Astrocyte (in vitro differentiated cells and primary cell): ENCODE results near the gene ZNF438. TPM values are rescaled to one million over a fixed set of nuclear protein-coding genes. Genes with fewer than 3 reads are reported as not detected.
A peak's percentile ranks its signal among the peaks of the same experiment; 100 is the strongest.

Experiments used
- DNase-seq: peaks from one replicate; pipeline ENCODE4 v3.0.0-alpha.2; 2010; ENCODE audit warnings: low read depth
- FAIRE-seq: peaks from 2 replicates; lab custom pipeline; 2011; peaks lifted over from hg19 to GRCh38; lab: Jason Lieb, UNC
- H2AFZ ChIP-seq: 2 replicates; pipeline ENCODE4 v1.6.0; 2012; ENCODE audit warnings: low read depth, low read length, inconsistent platforms
- H3K27ac ChIP-seq: 2 replicates; pipeline ENCODE4 v1.5.1; 2011; ENCODE audit warnings: low read depth, low read length, inconsistent platforms
- H3K27me3 ChIP-seq: 2 replicates; pipeline ENCODE4 v1.6.0; 2011; ENCODE audit warnings: low read length, inconsistent platforms; ENCODE audit not compliant: insufficient read depth
- H3K36me3 ChIP-seq: 2 replicates; pipeline ENCODE4 v1.5.1; 2011; ENCODE audit warnings: low read length, inconsistent platforms; ENCODE audit not compliant: insufficient read depth
- H3K4me1 ChIP-seq: 2 replicates; pipeline ENCODE4 v1.5.1; 2011; ENCODE audit warnings: low read length, inconsistent platforms; ENCODE audit not compliant: insufficient read depth
- H3K4me2 ChIP-seq: 2 replicates; pipeline ENCODE4 v1.6.0; 2012; ENCODE audit warnings: low read length, inconsistent platforms
- H3K4me3 ChIP-seq: 2 replicates; pipeline ENCODE4 v1.5.1; 2011; ENCODE audit warnings: low read depth, mild to moderate bottlenecking, low read length, inconsistent platforms; ENCODE audit not compliant: insufficient read depth
- H3K79me2 ChIP-seq: 2 replicates; pipeline ENCODE4 v1.6.0; 2012; ENCODE audit warnings: mild to moderate bottlenecking, low read length, inconsistent platforms; ENCODE audit not compliant: insufficient read depth
- H3K9ac ChIP-seq: 2 replicates; pipeline ENCODE4 v1.6.0; 2012; ENCODE audit warnings: mild to moderate bottlenecking, low read length, inconsistent platforms
- H3K9me3 ChIP-seq: 2 replicates; pipeline ENCODE4 v1.5.1; 2012; ENCODE audit warnings: low read depth, mild to moderate bottlenecking, low read length, inconsistent platforms; ENCODE audit not compliant: insufficient read depth
- H4K20me1 ChIP-seq: 2 replicates; pipeline ENCODE4 v1.6.0; 2012; ENCODE audit warnings: low read length, inconsistent platforms; ENCODE audit not compliant: insufficient read depth
- H3K27ac Mint-ChIP-seq: one replicate; pipeline ENCODE4 v1.8.0; 2021; ENCODE audit warnings: mild to moderate bottlenecking, mixed read lengths; ENCODE audit not compliant: unreplicated experiment
- H3K27me3 Mint-ChIP-seq: one replicate; pipeline ENCODE4 v1.8.0; 2021; ENCODE audit warnings: low read depth, mixed read lengths; ENCODE audit not compliant: unreplicated experiment
- H3K36me3 Mint-ChIP-seq: one replicate; pipeline ENCODE4 v1.8.0; 2021; ENCODE audit warnings: low read depth, mixed read lengths; ENCODE audit not compliant: unreplicated experiment
- H3K4me1 Mint-ChIP-seq: one replicate; pipeline ENCODE4 v1.8.0; 2021; ENCODE audit warnings: low read depth, mixed read lengths; ENCODE audit not compliant: unreplicated experiment
- H3K4me3 Mint-ChIP-seq: one replicate; pipeline ENCODE4 v1.8.0; 2021; ENCODE audit warnings: mild to moderate bottlenecking, moderate library complexity, mixed read lengths; ENCODE audit not compliant: unreplicated experiment
- H3K9me3 Mint-ChIP-seq: one replicate; pipeline ENCODE4 v1.8.0; 2021; ENCODE audit warnings: mild to moderate bottlenecking, mixed read lengths; ENCODE audit not compliant: unreplicated experiment
- EZH2 ChIP-seq: IDR thresholded peaks from 2 replicates; pipeline ENCODE4 v1.6.1; 2012; ENCODE audit warnings: mild to moderate bottlenecking, low read length, inconsistent platforms; ENCODE audit not compliant: insufficient read depth
- total RNA-seq: library from RNA; stranded (reverse); gene quantifications from 2 replicates; pipeline ENCODE4 v1.2.1, GENCODE V29; 2021
- TF ChIP-seq, protein P1 (sequence below): IDR thresholded peaks from 2 replicates; pipeline ENCODE4 v1.5.1; 2011; ENCODE audit warnings: low read depth, mild to moderate bottlenecking, inconsistent platforms, low read length, moderate library complexity; ENCODE audit not compliant: insufficient read depth

The ZNF438 gene
- total RNA-seq, 1 donor from 2014 or later = 2.2 TPM

DNA sequence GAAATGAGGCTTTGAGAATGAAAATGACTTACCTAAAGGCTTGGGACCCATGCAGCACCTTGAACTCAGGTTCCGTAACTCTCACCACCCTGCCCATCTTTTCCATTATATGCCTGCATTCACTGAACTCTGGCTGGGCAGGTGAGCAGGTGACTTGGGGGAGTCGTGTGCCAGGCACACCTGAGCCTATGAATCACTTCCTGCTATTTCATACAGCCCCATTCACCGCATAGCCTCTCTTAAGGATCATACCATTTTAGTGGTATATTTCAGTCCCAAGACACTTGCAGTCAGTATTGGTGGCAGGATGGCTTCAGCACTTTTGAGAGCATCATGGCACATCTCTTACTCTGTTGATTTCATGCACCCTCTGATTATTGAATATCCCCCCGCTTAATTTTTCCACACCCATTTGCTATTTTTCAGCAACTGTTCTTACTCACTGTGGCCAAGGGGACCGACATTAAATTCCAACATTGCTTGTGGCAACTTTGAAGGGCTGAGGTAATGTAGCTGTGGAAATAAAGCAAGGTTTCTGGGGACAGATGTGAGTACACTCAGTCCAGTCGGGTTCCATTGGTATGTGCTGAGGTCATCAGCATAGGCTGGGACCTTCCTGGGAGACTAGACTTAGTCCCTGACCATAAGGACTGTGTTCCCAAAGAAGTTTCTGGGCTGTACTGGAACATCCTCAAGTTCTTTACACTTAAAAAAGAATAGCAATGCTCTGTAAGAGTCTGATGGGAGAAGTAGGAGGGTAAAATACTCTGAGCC, 39.8 kb upstream of the ZNF438 start:
- peak overlapping the region; percentile 7 for H3K4me2 ChIP-seq
- no peaks in the 10 kb centered on the region for H3K36me3 ChIP-seq
- H2AFZ ChIP-seq = no peak overlapping the region
- H3K27ac ChIP-seq = peak overlapping the region; percentile 64
- DNase-seq (peak; percentile 85), FAIRE-seq (peak; percentile 43)
- no peaks in the 10 kb centered on the region for H3K27me3 ChIP-seq
- no peaks in the 10 kb centered on the region for H3K27me3 Mint-ChIP-seq
- no peaks in the 10 kb centered on the region for H3K79me2 ChIP-seq
- peak overlapping the region; percentile 81 for H3K27ac Mint-ChIP-seq
- no peak overlapping the region for H3K4me3 Mint-ChIP-seq
- H3K9ac ChIP-seq = peak overlapping the region; percentile 27
- H3K4me3 ChIP-seq = no peak overlapping the region
- H3K4me1 Mint-ChIP-seq = peaks cover 61% of the 10 kb centered on the region
- H3K4me1 ChIP-seq = peaks cover 41% of the 10 kb centered on the region
- TF ChIP-seq EZH2 = no peak
- TF ChIP-seq, protein P1, sequence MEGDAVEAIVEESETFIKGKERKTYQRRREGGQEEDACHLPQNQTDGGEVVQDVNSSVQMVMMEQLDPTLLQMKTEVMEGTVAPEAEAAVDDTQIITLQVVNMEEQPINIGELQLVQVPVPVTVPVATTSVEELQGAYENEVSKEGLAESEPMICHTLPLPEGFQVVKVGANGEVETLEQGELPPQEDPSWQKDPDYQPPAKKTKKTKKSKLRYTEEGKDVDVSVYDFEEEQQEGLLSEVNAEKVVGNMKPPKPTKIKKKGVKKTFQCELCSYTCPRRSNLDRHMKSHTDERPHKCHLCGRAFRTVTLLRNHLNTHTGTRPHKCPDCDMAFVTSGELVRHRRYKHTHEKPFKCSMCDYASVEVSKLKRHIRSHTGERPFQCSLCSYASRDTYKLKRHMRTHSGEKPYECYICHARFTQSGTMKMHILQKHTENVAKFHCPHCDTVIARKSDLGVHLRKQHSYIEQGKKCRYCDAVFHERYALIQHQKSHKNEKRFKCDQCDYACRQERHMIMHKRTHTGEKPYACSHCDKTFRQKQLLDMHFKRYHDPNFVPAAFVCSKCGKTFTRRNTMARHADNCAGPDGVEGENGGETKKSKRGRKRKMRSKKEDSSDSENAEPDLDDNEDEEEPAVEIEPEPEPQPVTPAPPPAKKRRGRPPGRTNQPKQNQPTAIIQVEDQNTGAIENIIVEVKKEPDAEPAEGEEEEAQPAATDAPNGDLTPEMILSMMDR = no peak
- no peaks in the 10 kb centered on the region for H4K20me1 ChIP-seq
- peaks cover 3% of the 10 kb centered on the region for H3K9me3 Mint-ChIP-seq
- no peaks in the 10 kb centered on the region for H3K9me3 ChIP-seq
- no peaks in the 10 kb centered on the region for H3K36me3 Mint-ChIP-seq

DNA sequence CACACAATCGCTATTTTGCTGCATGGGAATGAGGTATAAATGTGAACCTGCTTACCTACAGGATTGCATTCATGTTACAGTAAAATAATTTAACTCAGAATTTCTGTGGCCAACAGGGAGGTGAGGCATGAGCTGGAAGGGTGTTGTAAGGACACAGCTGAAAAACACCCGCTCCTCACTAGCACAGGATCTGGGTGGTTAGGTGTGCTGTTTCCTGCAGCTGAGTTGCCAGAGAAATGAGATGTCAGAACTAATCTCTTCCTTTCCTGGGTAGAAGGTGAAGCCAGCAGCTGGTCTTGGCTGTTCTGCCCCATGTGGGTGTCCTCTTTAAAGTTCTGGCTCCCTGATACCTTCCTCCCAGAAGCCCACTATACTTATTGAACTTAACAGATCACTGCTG, 39.0 kb upstream of the ZNF438 start:
- Mint-ChIP-seq H3K9me3 (peaks cover 3% of the 10 kb centered on the region), H3K36me3 (no peaks in the 10 kb centered on the region), H3K4me1 (peaks cover 53% of the 10 kb centered on the region), H3K27me3 (no peaks in the 10 kb centered on the region), H3K27ac (peak overlapping the region; percentile 71), H3K4me3 (no peak overlapping the region)
- DNase-seq (no peak), FAIRE-seq (no peak)
- no peaks in the 10 kb centered on the region for H3K27me3 ChIP-seq
- H3K4me2 ChIP-seq = no peak overlapping the region
- TF ChIP-seq, protein P1 = no peak
- no peak for TF ChIP-seq EZH2
- H3K4me1 ChIP-seq = peaks cover 35% of the 10 kb centered on the region
- no peaks in the 10 kb centered on the region for H4K20me1 ChIP-seq
- no peak overlapping the region for H3K27ac ChIP-seq
- H3K79me2 ChIP-seq = no peaks in the 10 kb centered on the region
- no peak overlapping the region for H3K9ac ChIP-seq
- H3K9me3 ChIP-seq = no peaks in the 10 kb centered on the region
- H2AFZ ChIP-seq = no peak overlapping the region
- H3K4me3 ChIP-seq = no peak overlapping the region
- H3K36me3 ChIP-seq = no peaks in the 10 kb centered on the region

DNA sequence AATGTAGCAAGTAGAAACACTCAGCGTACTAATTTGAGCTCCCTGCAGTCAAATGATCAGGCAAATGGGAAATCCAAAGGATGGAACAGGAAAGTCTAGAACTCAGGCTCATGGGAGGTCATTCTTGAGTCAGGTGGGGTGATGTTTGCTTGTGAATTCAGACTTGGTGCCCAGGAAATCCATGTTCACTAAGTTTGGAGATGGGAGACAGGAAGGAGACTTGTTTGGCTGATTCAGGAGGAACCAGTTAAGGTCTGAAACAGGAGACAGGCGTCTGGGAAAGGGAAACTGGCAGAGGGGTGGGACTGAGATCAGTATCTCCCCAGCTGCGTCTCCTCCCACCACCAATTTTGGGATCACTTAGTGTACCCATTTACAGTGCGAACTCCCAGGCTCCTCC, 38.4 kb upstream of the ZNF438 start:
- H3K4me1 ChIP-seq = peaks cover 28% of the 10 kb centered on the region
- DNase-seq (no peak), FAIRE-seq (no peak)
- H3K27me3 ChIP-seq = no peaks in the 10 kb centered on the region
- H3K4me1 Mint-ChIP-seq = peaks cover 47% of the 10 kb centered on the region
- no peaks in the 10 kb centered on the region for H3K36me3 ChIP-seq
- H3K27ac ChIP-seq = no peak overlapping the region
- no peaks in the 10 kb centered on the region for H3K27me3 Mint-ChIP-seq
- peak overlapping the region; percentile 93 for H3K27ac Mint-ChIP-seq
- no peak overlapping the region for H3K4me2 ChIP-seq
- no peaks in the 10 kb centered on the region for H3K79me2 ChIP-seq
- H4K20me1 ChIP-seq = no peaks in the 10 kb centered on the region
- H3K36me3 Mint-ChIP-seq = no peaks in the 10 kb centered on the region
- H2AFZ ChIP-seq = no peak overlapping the region
- no peak overlapping the region for H3K9ac ChIP-seq
- H3K9me3 ChIP-seq = no peaks in the 10 kb centered on the region
- H3K9me3 Mint-ChIP-seq = peaks cover 3% of the 10 kb centered on the region
- H3K4me3 Mint-ChIP-seq = no peak overlapping the region
- no peak for TF ChIP-seq EZH2
- TF ChIP-seq, protein P1 = no peak
- no peak overlapping the region for H3K4me3 ChIP-seq
